Hepatocyte (in vitro differentiated cells): ENCODE data around the gene SLC25A10.

ENCODE experiments used
- CTCF ChIP-seq: fragments of 200-600 bp; sonication (generic); IDR thresholded peaks from 2 replicates; pipeline ENCODE4 v1.5.1; 2016; ENCODE audit warnings: antibody characterized with exemption, mild to moderate bottlenecking; ENCODE audit not compliant: poor library complexity
- EZH2 ChIP-seq: fragments of 200-600 bp; sonication (generic); IDR thresholded peaks from 2 replicates; pipeline ENCODE4 v1.6.1; 2016; ENCODE audit warnings: antibody characterized with exemption, mild to moderate bottlenecking, borderline replicate concordance
- EZH2phosphoT487 ChIP-seq: fragments of 200-600 bp; sonication (generic); IDR thresholded peaks from one replicate; pipeline ENCODE4 v1.6.1; 2018; ENCODE audit warnings: antibody characterized with exemption, mild to moderate bottlenecking, low read depth, moderate library complexity; ENCODE audit not compliant: unreplicated experiment, severe bottlenecking

GRCh38 chr17:81716674-81716996 is 4.6 kb downstream of the SLC25A10 start:
- TF ChIP-seq EZH2 (no peak), CTCF (no peak), EZH2phosphoT487 (no peak)
